MM.1S (cell line): ENCODE results near the gene DCAF4.
A peak's percentile ranks its signal among the peaks of the same experiment; 100 is the strongest.

Source experiments
- DNase-seq: peaks from one replicate; pipeline ENCODE4 v3.0.0-alpha.2; 2015
- H2AFZ ChIP-seq: fragments of 300-600 bp; sonication (generic); 2 replicates; pipeline ENCODE4 v1.6.0; 2016; ENCODE audit warnings: antibody characterized with exemption, low read length
- H3F3A ChIP-seq: fragments of 300-600 bp; sonication (generic); 2 replicates; pipeline ENCODE4 v1.6.1; 2016; ENCODE audit warnings: mild to moderate bottlenecking, antibody characterized with exemption, low read length, moderate library complexity, mixed read lengths; ENCODE audit not compliant: insufficient read depth
- H3K27ac ChIP-seq: fragments of 300-600 bp; sonication (generic); 2 replicates; pipeline ENCODE4 v1.5.1; 2016; ENCODE audit warnings: mild to moderate bottlenecking, low read length
- H3K27me3 ChIP-seq: fragments of 300-600 bp; sonication (generic); replicated peaks from 2 replicates; pipeline ENCODE4 v1.6.0; 2016; ENCODE audit warnings: low read length; ENCODE audit not compliant: insufficient read depth
- H3K36me3 ChIP-seq: fragments of 300-600 bp; sonication (generic); replicated peaks from 2 replicates; pipeline ENCODE4 v1.6.1; 2016; ENCODE audit warnings: mild to moderate bottlenecking, low read length, mixed read lengths; ENCODE audit not compliant: insufficient read depth
- H3K4me1 ChIP-seq: fragments of 300-600 bp; sonication (generic); 2 replicates; pipeline ENCODE4 v1.6.1; 2016; ENCODE audit warnings: low read length, mixed read lengths
- H3K4me2 ChIP-seq: fragments of 300-600 bp; sonication (generic); 2 replicates; pipeline ENCODE4 v1.6.0; 2016; ENCODE audit warnings: low read depth, low read length
- H3K4me3 ChIP-seq: fragments of 300-600 bp; sonication (generic); 2 replicates; pipeline ENCODE4 v1.5.1; 2016; ENCODE audit warnings: low read length, mixed read lengths
- H3K79me2 ChIP-seq: fragments of 300-600 bp; sonication (generic); 2 replicates; pipeline ENCODE4 v1.6.1; 2016; ENCODE audit warnings: mixed run types, low read length, mixed read lengths
- H3K9ac ChIP-seq: fragments of 300-600 bp; sonication (generic); 2 replicates; pipeline ENCODE4 v1.6.1; 2016; ENCODE audit warnings: low read length, mixed read lengths
- H3K9me2 ChIP-seq: fragments of 300-600 bp; sonication (generic); replicated peaks from 2 replicates; pipeline ENCODE4 v1.6.1; 2016; ENCODE audit warnings: mild to moderate bottlenecking, low read length, mixed read lengths; ENCODE audit not compliant: insufficient read depth
- H3K9me3 ChIP-seq: fragments of 300-600 bp; sonication (generic); replicated peaks from 2 replicates; pipeline ENCODE4 v1.6.1; 2016; ENCODE audit warnings: mild to moderate bottlenecking, low read length, mixed read lengths; ENCODE audit not compliant: insufficient read depth
- H4K20me1 ChIP-seq: fragments of 300-600 bp; sonication (generic); 2 replicates; pipeline ENCODE4 v1.6.1; 2016; ENCODE audit warnings: mild to moderate bottlenecking, low read length, moderate library complexity, mixed read lengths; ENCODE audit not compliant: insufficient read depth
- EZH2 ChIP-seq: fragments of 300-600 bp; sonication (generic); optimal IDR thresholded peaks from 2 replicates; pipeline ENCODE3; 2017; ENCODE audit warnings: low read depth, mild to moderate bottlenecking, antibody characterized with exemption, low read length, mixed read lengths
- EZH2phosphoT487 ChIP-seq: fragments of 300-600 bp; sonication (generic); IDR thresholded peaks from 2 replicates; pipeline ENCODE4 v1.6.1; 2018; ENCODE audit warnings: antibody characterized with exemption, low read length
- TF ChIP-seq, protein P1 (sequence below): fragments of 300-600 bp; sonication (generic); IDR thresholded peaks from 2 replicates; pipeline ENCODE4 v1.5.1; 2016; ENCODE audit warnings: antibody characterized with exemption, low read length, mixed read lengths

DCAF4 gene

GRCh38 chr14:72894623-72895378, 31.5 kb upstream of the DCAF4 start:
- no peaks in the 10 kb centered on the region for H3K9me3 ChIP-seq
- no peak for TF ChIP-seq EZH2phosphoT487
- TF ChIP-seq, protein P1, sequence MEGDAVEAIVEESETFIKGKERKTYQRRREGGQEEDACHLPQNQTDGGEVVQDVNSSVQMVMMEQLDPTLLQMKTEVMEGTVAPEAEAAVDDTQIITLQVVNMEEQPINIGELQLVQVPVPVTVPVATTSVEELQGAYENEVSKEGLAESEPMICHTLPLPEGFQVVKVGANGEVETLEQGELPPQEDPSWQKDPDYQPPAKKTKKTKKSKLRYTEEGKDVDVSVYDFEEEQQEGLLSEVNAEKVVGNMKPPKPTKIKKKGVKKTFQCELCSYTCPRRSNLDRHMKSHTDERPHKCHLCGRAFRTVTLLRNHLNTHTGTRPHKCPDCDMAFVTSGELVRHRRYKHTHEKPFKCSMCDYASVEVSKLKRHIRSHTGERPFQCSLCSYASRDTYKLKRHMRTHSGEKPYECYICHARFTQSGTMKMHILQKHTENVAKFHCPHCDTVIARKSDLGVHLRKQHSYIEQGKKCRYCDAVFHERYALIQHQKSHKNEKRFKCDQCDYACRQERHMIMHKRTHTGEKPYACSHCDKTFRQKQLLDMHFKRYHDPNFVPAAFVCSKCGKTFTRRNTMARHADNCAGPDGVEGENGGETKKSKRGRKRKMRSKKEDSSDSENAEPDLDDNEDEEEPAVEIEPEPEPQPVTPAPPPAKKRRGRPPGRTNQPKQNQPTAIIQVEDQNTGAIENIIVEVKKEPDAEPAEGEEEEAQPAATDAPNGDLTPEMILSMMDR, result no peak
- TF ChIP-seq EZH2, result no peak
- no peaks in the 10 kb centered on the region for H3K36me3 ChIP-seq
- peak overlapping the region; percentile 58; the same call in 1 of the 2 replicates for H2AFZ ChIP-seq
- H3K9me2 ChIP-seq, result no peaks in the 10 kb centered on the region
- H3K4me3 ChIP-seq, result peak overlapping the region; percentile 69
- H3K4me2 ChIP-seq, result peak overlapping the region; percentile 96
- H3K27ac ChIP-seq, result no peak overlapping the region
- H3K79me2 ChIP-seq, result peaks cover 40% of the 10 kb centered on the region
- no peaks in the 10 kb centered on the region for H3K27me3 ChIP-seq
- no peak for DNase-seq
- H3F3A ChIP-seq, result peaks cover 20% of the 10 kb centered on the region
- H4K20me1 ChIP-seq, result no peaks in the 10 kb centered on the region
- peak overlapping the region; percentile 50; the same call in 1 of the 2 replicates for H3K9ac ChIP-seq
- 0 out of 2 replicates have a peak, but pooled peaks cover 4% of the 10 kb centered on the region for H3K4me1 ChIP-seq

DNA sequence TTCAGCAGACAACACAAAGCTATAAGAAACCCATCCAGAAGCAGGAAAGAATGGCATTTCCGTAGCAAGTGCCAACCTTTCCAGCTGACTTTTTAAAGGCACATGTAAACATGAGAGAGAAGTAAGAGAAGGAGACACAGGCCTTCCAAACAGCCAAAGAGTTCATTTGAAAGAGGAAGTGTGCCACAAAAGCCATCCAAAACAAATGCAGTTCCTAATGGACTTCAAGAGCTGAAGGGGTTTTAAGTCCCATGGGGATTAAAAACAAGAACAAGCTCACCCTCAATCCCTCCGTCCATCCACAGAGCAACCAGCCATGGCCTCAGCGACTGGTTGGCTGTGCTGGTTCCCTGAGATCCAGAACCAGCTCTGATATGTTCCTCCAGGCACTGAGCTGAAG, 27.8 kb upstream of the DCAF4 start:
- Histone ChIP-seq H3K9ac (no peak overlapping the region), H3K4me1 (no peaks in the 10 kb centered on the region), H2AFZ (no peak overlapping the region), H3K27ac (no peak overlapping the region), H3F3A (peaks cover 2% of the 10 kb centered on the region; the same call in 1 of the 2 replicates), H3K79me2 (peaks cover 4% of the 10 kb centered on the region), H3K4me2 (no peak overlapping the region), H3K9me2 (no peaks in the 10 kb centered on the region), H3K4me3 (no peak overlapping the region), H3K9me3 (no peaks in the 10 kb centered on the region), H4K20me1 (no peaks in the 10 kb centered on the region), H3K27me3 (no peaks in the 10 kb centered on the region), H3K36me3 (no peaks in the 10 kb centered on the region)
- TF ChIP-seq EZH2phosphoT487 (no peak), EZH2 (no peak)
- TF ChIP-seq, protein P1, result no peak
- no peak for DNase-seq

DNA sequence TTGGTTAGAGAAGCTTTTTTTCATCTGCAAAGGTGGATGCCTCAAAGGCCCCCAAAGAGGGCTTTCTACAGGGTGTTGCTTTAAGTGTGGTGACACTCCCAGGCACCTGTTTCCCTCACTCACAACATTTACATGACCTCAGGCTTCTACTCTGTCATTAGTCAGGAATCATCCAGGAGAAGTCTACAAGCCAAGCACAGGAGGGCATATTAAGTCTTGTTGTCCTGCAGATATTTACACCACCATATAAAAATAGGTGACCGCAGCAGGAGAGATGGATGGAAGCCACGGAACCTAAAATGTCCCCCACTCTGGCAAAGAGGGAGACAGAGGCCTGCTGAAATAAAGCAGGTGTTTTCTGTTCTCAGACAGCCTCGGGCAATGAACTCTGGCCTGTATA, 24.9 kb upstream of the DCAF4 start:
- no peak overlapping the region for H2AFZ ChIP-seq
- H3K4me2 ChIP-seq, result no peak overlapping the region
- no peaks in the 10 kb centered on the region for H4K20me1 ChIP-seq
- no peak overlapping the region for H3K27ac ChIP-seq
- TF ChIP-seq, protein P1, result no peak
- TF ChIP-seq EZH2phosphoT487 (no peak), EZH2 (no peak)
- H3K27me3 ChIP-seq, result no peaks in the 10 kb centered on the region
- no peak overlapping the region for H3K4me3 ChIP-seq
- no peaks in the 10 kb centered on the region for H3K36me3 ChIP-seq
- 0 out of 2 replicates have a peak, but pooled peaks cover 4% of the 10 kb centered on the region for H3K4me1 ChIP-seq
- no peaks in the 10 kb centered on the region for H3K9me3 ChIP-seq
- no peak overlapping the region for H3K9ac ChIP-seq
- H3K9me2 ChIP-seq, result no peaks in the 10 kb centered on the region
- H3F3A ChIP-seq, result no peaks in the 10 kb centered on the region
- no peak for DNase-seq
- no peaks in the 10 kb centered on the region for H3K79me2 ChIP-seq
